GM12878 (cell line): Measurements from ENCODE around the gene PDE6C.

Source experiments
- ASH2L ChIP-seq: fragments of 300-600, 200-600 bp; sonication (generic); IDR thresholded peaks from 2 replicates; pipeline ENCODE4 v1.6.1; 2017; ENCODE audit warnings: low read depth, mild to moderate bottlenecking, borderline replicate concordance
- CBX5 ChIP-seq: sonication (generic); IDR thresholded peaks from 2 replicates; pipeline ENCODE4 v1.6.1; 2016; ENCODE audit warnings: low read depth, moderate library complexity, mild to moderate bottlenecking, inconsistent platforms
- EP300 ChIP-seq, 2 experiments: fragments of 150-350 bp in 1 of 2; IDR thresholded peaks; 2 replicates each; pipeline ENCODE4 v1.6.1; 2011 to 2012; ENCODE audit warnings: low read depth in 2 of 2, low read length in 2 of 2, borderline replicate concordance in 1 of 2, improper control_type of control experiment in 1 of 2, inconsistent platforms in 1 of 2; ENCODE audit not compliant: control insufficient read depth in 1 of 2
- EZH2 ChIP-seq: IDR thresholded peaks from 2 replicates; pipeline ENCODE4 v1.6.1; 2012; ENCODE audit warnings: low read depth, mild to moderate bottlenecking, control low read depth, inconsistent platforms, low read length, borderline replicate concordance; ENCODE audit not compliant: control insufficient read depth
- GABPA ChIP-seq: IDR thresholded peaks from 2 replicates; pipeline ENCODE4 v1.6.1; 2014; ENCODE audit warnings: antibody characterized with exemption, low read depth, mild to moderate bottlenecking, inconsistent platforms
- HDGF ChIP-seq: fragments of 450-650 bp; IDR thresholded peaks from 2 replicates; pipeline ENCODE4 v1.6.1; 2016; ENCODE audit warnings: antibody characterized with exemption
- NFYB ChIP-seq: IDR thresholded peaks from 2 replicates; pipeline ENCODE4 v1.6.1; 2011; ENCODE audit warnings: low read depth, mild to moderate bottlenecking, low read length, improper control_type of control experiment, moderate library complexity; ENCODE audit not compliant: insufficient read depth
- POLR2A ChIP-seq: IDR thresholded peaks from 2 replicates; pipeline ENCODE4 v1.6.1; 2011; ENCODE audit warnings: low read depth, mild to moderate bottlenecking, low read length
- POLR2AphosphoS5 ChIP-seq: IDR thresholded peaks from 2 replicates; pipeline ENCODE4 v1.6.1; 2011; ENCODE audit warnings: mild to moderate bottlenecking, low read length, inconsistent platforms
- SRF ChIP-seq, 2 experiments: IDR thresholded peaks; 2 replicates each; pipeline ENCODE4 v1.6.1; 2011; ENCODE audit warnings: low read depth in 2 of 2, low read length in 2 of 2, mild to moderate bottlenecking in 1 of 2, moderate library complexity in 1 of 2
- ZNF384 ChIP-seq: IDR thresholded peaks from 2 replicates; pipeline ENCODE4 v1.6.1; 2012; ENCODE audit warnings: low read depth, mild to moderate bottlenecking, low read length, improper control_type of control experiment, borderline replicate concordance
- TF ChIP-seq, protein P1 (sequence below), 3 experiments: IDR thresholded peaks in 2 of 3; conservative IDR thresholded peaks in 1 of 3; 2 replicates each; pipeline ENCODE4 v1.5.1; 2011; ENCODE audit warnings: low read depth in 3 of 3, low read length in 3 of 3, mild to moderate bottlenecking in 3 of 3, control low read depth in 2 of 3, moderate library complexity in 2 of 3, inconsistent platforms in 1 of 3, mixed read lengths in 1 of 3; ENCODE audit not compliant: control insufficient read depth in 2 of 3, insufficient read depth in 1 of 3; ENCODE audit errors: extremely low read depth in 1 of 3
- TF ChIP-seq, protein P2 (sequence below): fragments of 450-650 bp; formaldehyde crosslinking; IDR thresholded peaks from 2 replicates; pipeline ENCODE4 v1.4.0; 2020; ENCODE audit warnings: mild to moderate bottlenecking, moderate library complexity

DNA sequence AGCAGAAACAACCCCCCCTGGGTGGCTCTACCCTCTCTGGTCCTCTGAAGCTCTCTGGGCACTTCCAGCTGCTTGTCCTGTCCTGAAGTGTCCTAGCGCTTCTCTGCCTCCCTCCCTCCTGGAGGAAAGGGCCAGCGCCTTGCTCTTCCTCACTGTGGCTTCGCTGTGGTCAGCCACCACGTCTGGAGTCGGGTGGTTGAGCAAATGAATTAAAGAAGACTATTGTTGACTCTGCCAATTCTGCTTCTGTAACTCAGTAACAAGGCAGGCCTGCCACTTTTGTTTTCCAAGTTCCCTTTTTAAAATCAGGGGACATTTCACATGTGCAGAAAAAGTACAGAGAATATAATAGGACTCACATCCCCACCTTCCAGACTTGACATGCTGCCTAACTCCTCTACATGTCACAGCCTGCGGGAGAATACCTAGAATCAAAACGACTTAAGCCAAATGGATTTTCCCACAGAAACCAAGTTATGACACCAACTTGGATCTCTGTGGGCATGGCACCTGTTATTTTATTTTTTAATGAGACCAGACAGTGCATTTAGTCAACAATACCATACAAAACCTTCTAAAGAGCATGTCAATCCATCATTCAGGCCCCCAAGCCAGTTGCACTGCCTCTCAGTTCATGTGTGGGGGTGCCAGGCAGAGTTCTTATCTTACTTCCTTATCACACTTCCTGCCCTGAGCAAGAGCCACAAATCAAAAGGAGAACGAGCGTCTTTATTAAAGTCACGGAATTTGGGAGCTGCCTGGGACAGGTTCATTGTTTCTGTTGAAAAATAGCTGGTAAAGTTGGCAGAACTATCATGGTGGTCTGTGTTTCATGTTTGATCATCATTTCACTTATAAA is 39.1 kb upstream of the PDE6C start:
- TF ChIP-seq, protein P1, sequence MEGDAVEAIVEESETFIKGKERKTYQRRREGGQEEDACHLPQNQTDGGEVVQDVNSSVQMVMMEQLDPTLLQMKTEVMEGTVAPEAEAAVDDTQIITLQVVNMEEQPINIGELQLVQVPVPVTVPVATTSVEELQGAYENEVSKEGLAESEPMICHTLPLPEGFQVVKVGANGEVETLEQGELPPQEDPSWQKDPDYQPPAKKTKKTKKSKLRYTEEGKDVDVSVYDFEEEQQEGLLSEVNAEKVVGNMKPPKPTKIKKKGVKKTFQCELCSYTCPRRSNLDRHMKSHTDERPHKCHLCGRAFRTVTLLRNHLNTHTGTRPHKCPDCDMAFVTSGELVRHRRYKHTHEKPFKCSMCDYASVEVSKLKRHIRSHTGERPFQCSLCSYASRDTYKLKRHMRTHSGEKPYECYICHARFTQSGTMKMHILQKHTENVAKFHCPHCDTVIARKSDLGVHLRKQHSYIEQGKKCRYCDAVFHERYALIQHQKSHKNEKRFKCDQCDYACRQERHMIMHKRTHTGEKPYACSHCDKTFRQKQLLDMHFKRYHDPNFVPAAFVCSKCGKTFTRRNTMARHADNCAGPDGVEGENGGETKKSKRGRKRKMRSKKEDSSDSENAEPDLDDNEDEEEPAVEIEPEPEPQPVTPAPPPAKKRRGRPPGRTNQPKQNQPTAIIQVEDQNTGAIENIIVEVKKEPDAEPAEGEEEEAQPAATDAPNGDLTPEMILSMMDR (IDR thresholded peaks at IDR 0.05 in 2 of 3, conservative IDR thresholded peaks at IDR 0.05 in 1 of 3; ENCODE audit: control insufficient read depth in 2 of 3, extremely low read depth in 1 of 3, insufficient read depth in 1 of 3, low read depth in 3 of 3, low read length in 3 of 3), result no peak
- TF ChIP-seq ZNF384 (no peak), CBX5 (no peak), SRF (IDR thresholded peaks at IDR 0.05; ENCODE audit: low read depth in 2 of 2, low read length in 2 of 2) (no peak), EP300 (IDR thresholded peaks at IDR 0.05; ENCODE audit: borderline replicate concordance in 1 of 2, control insufficient read depth in 1 of 2, low read depth in 2 of 2, low read length in 2 of 2) (no peak), NFYB (no peak), GABPA (no peak), POLR2A (no peak), ASH2L (no peak), HDGF (no peak), EZH2 (no peak), POLR2AphosphoS5 (no peak)
- TF ChIP-seq, protein P2, sequence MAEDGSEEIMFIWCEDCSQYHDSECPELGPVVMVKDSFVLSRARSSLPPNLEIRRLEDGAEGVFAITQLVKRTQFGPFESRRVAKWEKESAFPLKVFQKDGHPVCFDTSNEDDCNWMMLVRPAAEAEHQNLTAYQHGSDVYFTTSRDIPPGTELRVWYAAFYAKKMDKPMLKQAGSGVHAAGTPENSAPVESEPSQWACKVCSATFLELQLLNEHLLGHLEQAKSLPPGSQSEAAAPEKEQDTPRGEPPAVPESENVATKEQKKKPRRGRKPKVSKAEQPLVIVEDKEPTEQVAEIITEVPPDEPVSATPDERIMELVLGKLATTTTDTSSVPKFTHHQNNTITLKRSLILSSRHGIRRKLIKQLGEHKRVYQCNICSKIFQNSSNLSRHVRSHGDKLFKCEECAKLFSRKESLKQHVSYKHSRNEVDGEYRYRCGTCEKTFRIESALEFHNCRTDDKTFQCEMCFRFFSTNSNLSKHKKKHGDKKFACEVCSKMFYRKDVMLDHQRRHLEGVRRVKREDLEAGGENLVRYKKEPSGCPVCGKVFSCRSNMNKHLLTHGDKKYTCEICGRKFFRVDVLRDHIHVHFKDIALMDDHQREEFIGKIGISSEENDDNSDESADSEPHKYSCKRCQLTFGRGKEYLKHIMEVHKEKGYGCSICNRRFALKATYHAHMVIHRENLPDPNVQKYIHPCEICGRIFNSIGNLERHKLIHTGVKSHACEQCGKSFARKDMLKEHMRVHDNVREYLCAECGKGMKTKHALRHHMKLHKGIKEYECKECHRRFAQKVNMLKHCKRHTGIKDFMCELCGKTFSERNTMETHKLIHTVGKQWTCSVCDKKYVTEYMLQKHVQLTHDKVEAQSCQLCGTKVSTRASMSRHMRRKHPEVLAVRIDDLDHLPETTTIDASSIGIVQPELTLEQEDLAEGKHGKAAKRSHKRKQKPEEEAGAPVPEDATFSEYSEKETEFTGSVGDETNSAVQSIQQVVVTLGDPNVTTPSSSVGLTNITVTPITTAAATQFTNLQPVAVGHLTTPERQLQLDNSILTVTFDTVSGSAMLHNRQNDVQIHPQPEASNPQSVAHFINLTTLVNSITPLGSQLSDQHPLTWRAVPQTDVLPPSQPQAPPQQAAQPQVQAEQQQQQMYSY (CRISPR knock-in tag), result no peak
